GM23338 (cell line): ENCODE data around the gene B4GALT5. TPM values are rescaled to one million over a fixed set of nuclear protein-coding genes. Genes with fewer than 3 reads are reported as not detected.

ENCODE experiments used
- ATAC-seq: fragments of 200-7000 bp; cut with Tn5 transposase; 3 replicates; pipeline ENCODE4 v1.9.1; 2020
- DNase-seq: peaks from one replicate; pipeline ENCODE4 v3.0.0-alpha.2; 2015; ENCODE audit warnings: low spot score
- H2AFZ ChIP-seq: fragments of 200-600 bp; sonication (generic); 2 replicates; pipeline ENCODE4 v1.8.0; 2016; ENCODE audit warnings: antibody characterized with exemption, mild to moderate bottlenecking, moderate library complexity
- H3F3A ChIP-seq: fragments of 200-600 bp; sonication (generic); replicated peaks from 2 replicates; pipeline ENCODE4 v1.8.0; 2017; ENCODE audit warnings: antibody characterized with exemption, mixed run types, low read depth
- H3K27ac ChIP-seq: fragments of 200-600 bp; sonication (generic); 2 replicates; pipeline ENCODE4 v1.6.1; 2016; ENCODE audit warnings: low read depth
- H3K27me3 ChIP-seq: fragments of 200-600 bp; sonication (generic); 2 replicates; pipeline ENCODE4 v1.8.0; 2016; ENCODE audit warnings: mild to moderate bottlenecking, mixed run types, moderate library complexity; ENCODE audit not compliant: insufficient read depth
- H3K36me3 ChIP-seq: fragments of 200-600 bp; sonication (generic); 2 replicates; pipeline ENCODE4 v1.8.0; 2016; ENCODE audit warnings: mild to moderate bottlenecking; ENCODE audit not compliant: insufficient read depth
- H3K4me1 ChIP-seq: fragments of 200-600 bp; sonication (generic); 2 replicates; pipeline ENCODE4 v1.8.0; 2016; ENCODE audit warnings: mild to moderate bottlenecking, moderate library complexity; ENCODE audit not compliant: insufficient read depth
- H3K4me2 ChIP-seq: fragments of 200-600 bp; sonication (generic); 2 replicates; pipeline ENCODE4 v1.7.1; 2017; ENCODE audit warnings: mixed run types
- H3K4me3 ChIP-seq: fragments of 200-600 bp; sonication (generic); 2 replicates; pipeline ENCODE4 v1.6.1; 2016; ENCODE audit warnings: mixed run types
- H3K79me2 ChIP-seq: fragments of 200-600 bp; sonication (generic); replicated peaks from 2 replicates; pipeline ENCODE4 v1.8.0; 2017; ENCODE audit warnings: mild to moderate bottlenecking; ENCODE audit not compliant: insufficient read depth
- H3K9me2 ChIP-seq: fragments of 200-600 bp; sonication (generic); 2 replicates; pipeline ENCODE4 v1.8.0; 2017; ENCODE audit not compliant: insufficient read depth
- H4K20me1 ChIP-seq: fragments of 200-600 bp; sonication (generic); replicated peaks from 2 replicates; pipeline ENCODE4 v1.8.0; 2017; ENCODE audit warnings: mild to moderate bottlenecking; ENCODE audit not compliant: insufficient read depth
- H3K27ac Mint-ChIP-seq: 2 replicates; pipeline ENCODE4 v1.8.0; 2020; ENCODE audit warnings: inconsistent platforms, mild to moderate bottlenecking, moderate library complexity, mixed read lengths
- H3K27me3 Mint-ChIP-seq: 3 replicates; pipeline ENCODE4 v1.8.0; 2022; ENCODE audit warnings: low read depth, mild to moderate bottlenecking, moderate library complexity, mixed read lengths, inconsistent platforms; ENCODE audit not compliant: insufficient read depth, poor library complexity
- H3K36me3 Mint-ChIP-seq: 3 replicates; pipeline ENCODE4 v1.8.0; 2021; ENCODE audit warnings: low read depth, mild to moderate bottlenecking, inconsistent platforms, moderate library complexity, mixed read lengths
- H3K4me1 Mint-ChIP-seq: 3 replicates; pipeline ENCODE4 v1.8.0; 2020; ENCODE audit warnings: mild to moderate bottlenecking, inconsistent platforms, mixed read lengths
- H3K4me3 Mint-ChIP-seq: 3 replicates; pipeline ENCODE4 v1.8.0; 2021; ENCODE audit warnings: moderate library complexity, mild to moderate bottlenecking, inconsistent platforms, mixed read lengths
- H3K9me3 Mint-ChIP-seq: 3 replicates; pipeline ENCODE4 v1.8.0; 2020; ENCODE audit warnings: moderate library complexity, mild to moderate bottlenecking, inconsistent platforms, mixed read lengths
- CREB1 ChIP-seq: fragments of 250-450 bp; sonication (Bioruptor Pico); IDR thresholded peaks from 2 replicates; pipeline ENCODE4 v1.5.0; 2020; ENCODE audit warnings: low read depth, mild to moderate bottlenecking, moderate library complexity
- EZH2 ChIP-seq: fragments of 200-600 bp; sonication (generic); IDR thresholded peaks from one replicate; pipeline ENCODE4 v1.8.0; 2017; ENCODE audit warnings: antibody characterized with exemption, mild to moderate bottlenecking, low read depth; ENCODE audit not compliant: unreplicated experiment
- EZH2phosphoT487 ChIP-seq: fragments of 200-600 bp; sonication (generic); IDR thresholded peaks from one replicate; pipeline ENCODE4 v1.8.1; 2018; ENCODE audit warnings: antibody characterized with exemption; ENCODE audit not compliant: unreplicated experiment
- JUNB ChIP-seq: IDR thresholded peaks from one replicate; pipeline ENCODE4 v1.6.1; 2016; ENCODE audit warnings: antibody characterized with exemption; ENCODE audit not compliant: unreplicated experiment
- NANOG ChIP-seq: IDR thresholded peaks from 2 replicates; pipeline ENCODE4 v1.6.1; 2016; ENCODE audit warnings: antibody characterized with exemption, borderline replicate concordance
- POLR2AphosphoS5 ChIP-seq: IDR thresholded peaks from 2 replicates; pipeline ENCODE4 v1.6.1; 2016; ENCODE audit warnings: antibody characterized with exemption, low read depth
- REST ChIP-seq: IDR thresholded peaks from one replicate; pipeline ENCODE4 v1.6.1; 2018; ENCODE audit warnings: antibody characterized with exemption; ENCODE audit not compliant: unreplicated experiment
- STAT1 ChIP-seq: IDR thresholded peaks from one replicate; pipeline ENCODE4 v1.6.1; 2016; ENCODE audit warnings: antibody characterized with exemption; ENCODE audit not compliant: unreplicated experiment
- ZNF114 ChIP-seq: fragments of 250-450 bp; sonication (Bioruptor Pico); IDR thresholded peaks from 2 replicates; pipeline ENCODE4 v1.5.0; 2020; ENCODE audit warnings: mild to moderate bottlenecking, moderate library complexity
- ZNF331 ChIP-seq: fragments of 250-450 bp; sonication (Bioruptor Pico); IDR thresholded peaks from 2 replicates; pipeline ENCODE4 v1.5.0; 2020; ENCODE audit warnings: low read depth, mild to moderate bottlenecking, moderate library complexity
- ZNF462 ChIP-seq: fragments of 250-450 bp; sonication (Bioruptor Pico); IDR thresholded peaks from 2 replicates; pipeline ENCODE4 v1.5.0; 2020; ENCODE audit warnings: mild to moderate bottlenecking, moderate library complexity
- polyA plus RNA-seq: library from polyadenylated mRNA; unstranded; fragments of >200 nt; fragmentation: Nextera tagmentation; extraction: Ambion mirVana; gene quantifications from 2 replicates; pipeline ENCODE4 v1.2.1, GENCODE V29; 2016
- total RNA-seq: library from RNA; depleted of rRNA; stranded (reverse); fragments of >200 nt; shearing (Covaris generic); gene quantifications from 2 replicates; pipeline ENCODE4 v1.2.3, GENCODE V29; 2014
- TF ChIP-seq, protein P1 (sequence below): IDR thresholded peaks from 2 replicates; pipeline ENCODE4 v1.6.1; 2016; ENCODE audit warnings: antibody characterized with exemption
- TF ChIP-seq, protein P2 (sequence below), 2 experiments: fragments of 200-600 bp in 1 of 2; sonication (generic) in 1 of 2; conservative IDR thresholded peaks; 2 replicates each; pipeline versions ENCODE4 v1.5.1 to v1.6.1; 2016 to 2017; ENCODE audit warnings: antibody characterized with exemption in 2 of 2, low read depth in 2 of 2, mild to moderate bottlenecking in 2 of 2, moderate library complexity in 1 of 2

The B4GALT5 gene
- total and polyA plus RNA-seq, 2 experiments from 2014 or later = 19.1 to 50.3 TPM

GRCh38 chr20:49739042-49739441, 25.4 kb upstream of the B4GALT5 start:
- Mint-ChIP-seq H3K27ac (no peak overlapping the region), H3K4me1 (peaks cover 7% of the 10 kb centered on the region), H3K36me3 (no peaks in the 10 kb centered on the region), H3K4me3 (no peak overlapping the region), H3K9me3 (no peaks in the 10 kb centered on the region; the same call in 2 of the 3 replicates), H3K27me3 (no peaks in the 10 kb centered on the region)
- Histone ChIP-seq H3K9me2 (no peaks in the 10 kb centered on the region), H3K4me3 (no peak overlapping the region), H3K27ac (no peak overlapping the region), H3K4me1 (0 out of 2 replicates have a peak, but pooled peaks cover under 1% of the 10 kb centered on the region), H3F3A (0 out of 2 replicates have a peak, but pooled peaks cover 3% of the 10 kb centered on the region), H3K27me3 (no peaks in the 10 kb centered on the region), H3K4me2 (no peak overlapping the region), H3K36me3 (no peaks in the 10 kb centered on the region), H3K79me2 (no peaks in the 10 kb centered on the region), H2AFZ (no peak overlapping the region), H4K20me1 (no peaks in the 10 kb centered on the region)
- no peak for DNase-seq
- TF ChIP-seq EZH2 (no peak), JUNB (no peak), REST (no peak), NANOG (no peak), CREB1 (CRISPR knock-in tag) (no peak), ZNF462 (CRISPR knock-in tag) (no peak), POLR2AphosphoS5 (no peak), EZH2phosphoT487 (no peak), ZNF331 (no peak), STAT1 (no peak), ZNF114 (CRISPR knock-in tag) (no peak)
- TF ChIP-seq, protein P1, sequence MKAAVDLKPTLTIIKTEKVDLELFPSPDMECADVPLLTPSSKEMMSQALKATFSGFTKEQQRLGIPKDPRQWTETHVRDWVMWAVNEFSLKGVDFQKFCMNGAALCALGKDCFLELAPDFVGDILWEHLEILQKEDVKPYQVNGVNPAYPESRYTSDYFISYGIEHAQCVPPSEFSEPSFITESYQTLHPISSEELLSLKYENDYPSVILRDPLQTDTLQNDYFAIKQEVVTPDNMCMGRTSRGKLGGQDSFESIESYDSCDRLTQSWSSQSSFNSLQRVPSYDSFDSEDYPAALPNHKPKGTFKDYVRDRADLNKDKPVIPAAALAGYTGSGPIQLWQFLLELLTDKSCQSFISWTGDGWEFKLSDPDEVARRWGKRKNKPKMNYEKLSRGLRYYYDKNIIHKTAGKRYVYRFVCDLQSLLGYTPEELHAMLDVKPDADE = no peak
- TF ChIP-seq, protein P2, sequence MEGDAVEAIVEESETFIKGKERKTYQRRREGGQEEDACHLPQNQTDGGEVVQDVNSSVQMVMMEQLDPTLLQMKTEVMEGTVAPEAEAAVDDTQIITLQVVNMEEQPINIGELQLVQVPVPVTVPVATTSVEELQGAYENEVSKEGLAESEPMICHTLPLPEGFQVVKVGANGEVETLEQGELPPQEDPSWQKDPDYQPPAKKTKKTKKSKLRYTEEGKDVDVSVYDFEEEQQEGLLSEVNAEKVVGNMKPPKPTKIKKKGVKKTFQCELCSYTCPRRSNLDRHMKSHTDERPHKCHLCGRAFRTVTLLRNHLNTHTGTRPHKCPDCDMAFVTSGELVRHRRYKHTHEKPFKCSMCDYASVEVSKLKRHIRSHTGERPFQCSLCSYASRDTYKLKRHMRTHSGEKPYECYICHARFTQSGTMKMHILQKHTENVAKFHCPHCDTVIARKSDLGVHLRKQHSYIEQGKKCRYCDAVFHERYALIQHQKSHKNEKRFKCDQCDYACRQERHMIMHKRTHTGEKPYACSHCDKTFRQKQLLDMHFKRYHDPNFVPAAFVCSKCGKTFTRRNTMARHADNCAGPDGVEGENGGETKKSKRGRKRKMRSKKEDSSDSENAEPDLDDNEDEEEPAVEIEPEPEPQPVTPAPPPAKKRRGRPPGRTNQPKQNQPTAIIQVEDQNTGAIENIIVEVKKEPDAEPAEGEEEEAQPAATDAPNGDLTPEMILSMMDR (conservative IDR thresholded peaks at IDR 0.05; ENCODE audit: low read depth in 2 of 2) = no peak
- ATAC-seq = no peak
